Thyroid gland (tissue), 4 donors: ENCODE data around the gene SLC6A6.

ENCODE experiments used
- POLR2A ChIP-seq, 2 donors: fragments of 450-650 bp; IDR thresholded peaks; one replicate each; pipeline ENCODE4 v1.6.1; 2017; ENCODE audit warnings: antibody characterized with exemption in 2 of 2, mild to moderate bottlenecking in 2 of 2, moderate library complexity in 1 of 2
- TF ChIP-seq, protein P1 (sequence below), 6 experiments: fragments of 200-600 bp in 3 of 6; fragments of 450-650 bp in 3 of 6; sonication (generic) in 3 of 6; IDR thresholded peaks; one replicate each; pipeline ENCODE4 v1.5.1; 2016 to 2019; ENCODE audit warnings: antibody characterized with exemption in 6 of 6, mild to moderate bottlenecking in 2 of 6, inconsistent platforms in 1 of 6, moderate library complexity in 1 of 6

DNA sequence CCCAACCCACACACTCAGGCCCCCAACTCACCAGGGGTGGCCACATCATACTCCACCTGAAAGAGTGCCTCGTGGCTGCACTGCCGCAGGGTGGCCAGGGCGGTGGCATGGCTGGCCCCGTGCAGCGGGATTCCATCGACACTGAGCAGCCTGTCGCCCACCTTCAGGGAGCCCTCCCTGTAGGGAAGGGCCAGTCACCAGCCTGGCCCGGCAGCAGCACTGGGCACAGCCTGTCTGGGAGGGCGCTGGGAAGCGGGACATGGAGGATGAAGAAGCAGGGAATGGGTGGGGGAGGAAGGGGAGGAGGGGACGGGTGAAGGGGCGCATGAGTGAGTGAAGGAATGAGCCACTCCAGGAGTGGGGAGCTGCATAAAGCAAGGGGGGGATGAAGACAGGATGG is 119.2 kb downstream of the SLC6A6 start:
- TF ChIP-seq, protein P1, sequence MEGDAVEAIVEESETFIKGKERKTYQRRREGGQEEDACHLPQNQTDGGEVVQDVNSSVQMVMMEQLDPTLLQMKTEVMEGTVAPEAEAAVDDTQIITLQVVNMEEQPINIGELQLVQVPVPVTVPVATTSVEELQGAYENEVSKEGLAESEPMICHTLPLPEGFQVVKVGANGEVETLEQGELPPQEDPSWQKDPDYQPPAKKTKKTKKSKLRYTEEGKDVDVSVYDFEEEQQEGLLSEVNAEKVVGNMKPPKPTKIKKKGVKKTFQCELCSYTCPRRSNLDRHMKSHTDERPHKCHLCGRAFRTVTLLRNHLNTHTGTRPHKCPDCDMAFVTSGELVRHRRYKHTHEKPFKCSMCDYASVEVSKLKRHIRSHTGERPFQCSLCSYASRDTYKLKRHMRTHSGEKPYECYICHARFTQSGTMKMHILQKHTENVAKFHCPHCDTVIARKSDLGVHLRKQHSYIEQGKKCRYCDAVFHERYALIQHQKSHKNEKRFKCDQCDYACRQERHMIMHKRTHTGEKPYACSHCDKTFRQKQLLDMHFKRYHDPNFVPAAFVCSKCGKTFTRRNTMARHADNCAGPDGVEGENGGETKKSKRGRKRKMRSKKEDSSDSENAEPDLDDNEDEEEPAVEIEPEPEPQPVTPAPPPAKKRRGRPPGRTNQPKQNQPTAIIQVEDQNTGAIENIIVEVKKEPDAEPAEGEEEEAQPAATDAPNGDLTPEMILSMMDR (IDR thresholded peaks at IDR 0.05) = no peak
- no peak for TF ChIP-seq POLR2A (IDR thresholded peaks at IDR 0.05)
